GM23248 (cell line): ENCODE data around the gene USP17L29. TPM values are rescaled to one million over a fixed set of nuclear protein-coding genes. Genes with fewer than 3 reads are reported as not detected.
"Not testable (repeated sequence)": the region's sequence is repeated elsewhere in the genome, so short reads cannot be mapped to it uniquely, and the experiment has no call there.

ENCODE experiments used
- DNase-seq: peaks from one replicate; pipeline ENCODE4 v3.0.0-alpha.2; 2015
- H2AFZ ChIP-seq: fragments of 200-600 bp; sonication (generic); 2 replicates; pipeline ENCODE4 v1.6.1; 2016; ENCODE audit warnings: antibody characterized with exemption
- H3F3A ChIP-seq: fragments of 200-600 bp; sonication (generic); 2 replicates; pipeline ENCODE4 v1.6.1; 2016; ENCODE audit warnings: mild to moderate bottlenecking, antibody characterized with exemption, mixed run types; ENCODE audit not compliant: insufficient read depth
- H3K27ac ChIP-seq: fragments of 200-600 bp; sonication (generic); 2 replicates; pipeline ENCODE4 v1.5.1; 2016; ENCODE audit warnings: mild to moderate bottlenecking
- H3K27me3 ChIP-seq: fragments of 200-600 bp; sonication (generic); replicated peaks from 2 replicates; pipeline ENCODE4 v1.6.1; 2016; ENCODE audit warnings: mild to moderate bottlenecking; ENCODE audit not compliant: insufficient read depth
- H3K36me3 ChIP-seq: fragments of 200-600 bp; sonication (generic); 2 replicates; pipeline ENCODE4 v1.6.1; 2016; ENCODE audit warnings: low read depth, mild to moderate bottlenecking
- H3K4me1 ChIP-seq: fragments of 200-600 bp; sonication (generic); 2 replicates; pipeline ENCODE4 v1.6.1; 2016; ENCODE audit warnings: mild to moderate bottlenecking; ENCODE audit not compliant: insufficient read depth
- H3K4me2 ChIP-seq: fragments of 200-600 bp; sonication (generic); one replicate; pipeline ENCODE4 v1.6.1; 2016; ENCODE audit warnings: mild to moderate bottlenecking; ENCODE audit not compliant: unreplicated experiment
- H3K4me3 ChIP-seq: fragments of 200-600 bp; sonication (generic); 2 replicates; pipeline ENCODE4 v1.5.1; 2016; ENCODE audit warnings: mild to moderate bottlenecking
- H3K79me2 ChIP-seq: fragments of 200-600 bp; sonication (generic); 2 replicates; pipeline ENCODE4 v1.6.1; 2016; ENCODE audit warnings: mild to moderate bottlenecking; ENCODE audit not compliant: insufficient read depth
- H3K9ac ChIP-seq: fragments of 200-600 bp; sonication (generic); 2 replicates; pipeline ENCODE4 v1.6.1; 2016; ENCODE audit warnings: mild to moderate bottlenecking
- H3K9me2 ChIP-seq: fragments of 200-600 bp; sonication (generic); 2 replicates; pipeline ENCODE4 v1.6.1; 2016; ENCODE audit warnings: mixed run types, mild to moderate bottlenecking, moderate library complexity; ENCODE audit not compliant: insufficient read depth
- H3K9me3 ChIP-seq: fragments of 200-600 bp; sonication (generic); one replicate; pipeline ENCODE4 v1.6.1; 2017; ENCODE audit warnings: low read depth
- H4K20me1 ChIP-seq: fragments of 200-600 bp; sonication (generic); 2 replicates; pipeline ENCODE4 v1.6.0; 2016; ENCODE audit not compliant: insufficient read depth
- EZH2 ChIP-seq: fragments of 200-600 bp; sonication (generic); IDR thresholded peaks from 2 replicates; pipeline ENCODE4 v1.6.1; 2018; ENCODE audit warnings: antibody characterized with exemption, mild to moderate bottlenecking; ENCODE audit not compliant: insufficient read depth, poor library complexity, severe bottlenecking
- EZH2phosphoT487 ChIP-seq: fragments of 200-600 bp; sonication (generic); IDR thresholded peaks from 2 replicates; pipeline ENCODE4 v1.6.1; 2018; ENCODE audit warnings: antibody characterized with exemption, moderate library complexity, mild to moderate bottlenecking, low read depth; ENCODE audit not compliant: insufficient read depth
- WGBS, 2 experiments: methylation state at CpG; one replicate each; pipeline ENCODE4 v1.1.6; 2015 to 2017; ENCODE audit warnings: low lambda C conversion rate in 2 of 2, low coverage in 1 of 2; ENCODE audit errors: missing lambda C conversion rate in 2 of 2; 5-methylcytosine and 5-hydroxymethylcytosine counted together
- in situ Hi-C: fragments of 300-500 bp; cut with MboI; formaldehyde crosslinking; loops from 2 replicates; pipeline ENCODE4 v1.15.0; 2020
- polyA plus RNA-seq: library from polyadenylated mRNA; unstranded; fragments of >200 nt; fragmentation: Nextera tagmentation; extraction: Ambion mirVana; gene quantifications from 2 replicates; pipeline ENCODE4 v1.2.1, GENCODE V29; 2016
- total RNA-seq: library from RNA; depleted of rRNA; stranded (reverse); fragments of >200 nt; shearing (Covaris generic); gene quantifications from 2 replicates; pipeline ENCODE4 v1.2.3, GENCODE V29; 2014; rRNA removed

USP17L29 gene
- total and polyA plus RNA-seq, 2 experiments from 2014 or later = not detected

DNA sequence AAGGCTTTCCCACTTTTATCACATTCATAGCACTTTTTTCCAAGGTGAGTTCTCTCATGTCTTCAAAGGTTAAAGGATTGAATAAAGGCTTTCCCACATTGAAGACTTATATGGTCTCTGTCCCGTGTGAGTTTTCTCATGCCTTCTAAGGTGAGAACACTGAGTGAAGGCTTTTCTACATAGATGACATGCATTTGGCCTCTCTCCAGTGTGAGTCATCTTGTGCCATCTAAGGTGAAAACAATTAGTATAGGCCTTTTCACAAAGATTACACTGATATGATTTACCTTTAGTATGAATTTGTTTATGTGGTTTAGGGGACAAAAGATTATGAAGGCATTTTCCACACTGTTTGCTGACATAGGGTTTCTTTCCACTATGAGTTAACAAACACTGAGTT, 30.7 kb downstream of the USP17L29 start:
- in situ Hi-C loops = no loop called here
- Histone ChIP-seq H3K36me3 (no peaks in the 10 kb centered on the region), H3K4me1 (no peaks in the 10 kb centered on the region), H3K9ac (no peak overlapping the region), H3K27ac (no peak overlapping the region), H3K27me3 (no peaks in the 10 kb centered on the region), H3K9me2 (no peaks in the 10 kb centered on the region), H4K20me1 (no peaks in the 10 kb centered on the region), H2AFZ (no peak overlapping the region), H3K79me2 (no peaks in the 10 kb centered on the region), H3F3A (no peaks in the 10 kb centered on the region), H3K4me2 (no peak overlapping the region), H3K9me3 (no peaks in the 10 kb centered on the region), H3K4me3 (no peak overlapping the region)
- DNase-seq = no peak
- 67 to 76% methylated on average over 1 of the region's 1 CpG for WGBS, 2 experiments
- TF ChIP-seq EZH2phosphoT487 (no peak), EZH2 (no peak)

DNA sequence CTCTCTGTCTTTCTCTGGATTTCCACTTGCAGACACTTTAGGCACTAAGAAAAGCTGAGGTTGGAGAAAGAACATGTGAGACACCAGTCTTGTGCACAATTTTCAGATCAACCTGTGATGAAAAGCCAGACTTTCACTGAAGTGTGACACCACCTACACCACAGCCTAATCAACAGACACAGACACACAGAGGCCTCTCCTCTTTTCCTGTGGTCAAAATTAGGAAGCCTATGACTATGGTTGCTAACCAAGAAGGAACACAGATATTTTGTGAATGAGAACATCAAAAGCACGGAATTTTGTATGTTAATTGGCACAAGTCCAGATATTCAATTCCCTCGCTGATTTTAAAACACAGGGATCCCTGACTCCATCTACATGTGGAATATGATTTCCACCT, 35.6 kb downstream of the USP17L29 start:
- H3K9me2 ChIP-seq, H3K9ac ChIP-seq, H3K27me3 ChIP-seq, H3K27ac ChIP-seq, H3K9me3 ChIP-seq, H3F3A ChIP-seq, H3K36me3 ChIP-seq, H3K4me3 ChIP-seq, H2AFZ ChIP-seq, H3K79me2 ChIP-seq, H3K4me1 ChIP-seq, H3K4me2 ChIP-seq, H4K20me1 ChIP-seq, in situ Hi-C loops: not testable (repeated sequence)
- peak; percentile 0 for DNase-seq
- WGBS, 2 experiments = 16 to 23% methylated on average over 2 of the region's 2 CpGs

Other genes starting within 250 kb of the USP17L29 start
- gene FAM90A26, start 183.2 kb upstream of the USP17L29 start, total RNA-seq = not detected in 2 replicates
- gene FAM90A26, start 183.2 kb upstream of the USP17L29 start, polyA plus RNA-seq = not detected in 2 replicates
- gene USP17L10, start 143.0 kb upstream of the USP17L29 start, total RNA-seq = not detected in 2 replicates
- gene USP17L10, start 143.0 kb upstream of the USP17L29 start, polyA plus RNA-seq = not detected in 2 replicates
- not detected in 2 replicates for gene USP17L11, start 138.2 kb upstream of the USP17L29 start, total RNA-seq
- gene USP17L11, start 138.2 kb upstream of the USP17L29 start, polyA plus RNA-seq = not detected in 2 replicates
- not detected in 2 replicates for gene USP17L12, start 133.5 kb upstream of the USP17L29 start, total RNA-seq
- gene USP17L12, start 133.5 kb upstream of the USP17L29 start, polyA plus RNA-seq = not detected in 2 replicates
- not detected in 2 replicates for gene USP17L13, start 128.7 kb upstream of the USP17L29 start, total RNA-seq
- not detected in 2 replicates for gene USP17L13, start 128.7 kb upstream of the USP17L29 start, polyA plus RNA-seq
- gene USP17L15, start 119.3 kb upstream of the USP17L29 start, total RNA-seq = not detected in 2 replicates
- not detected in 2 replicates for gene USP17L15, start 119.3 kb upstream of the USP17L29 start, polyA plus RNA-seq
- not detected in 2 replicates for gene USP17L17, start 109.8 kb upstream of the USP17L29 start, total RNA-seq
- not detected in 2 replicates for gene USP17L17, start 109.8 kb upstream of the USP17L29 start, polyA plus RNA-seq
- not detected in 2 replicates for gene USP17L18, start 105.0 kb upstream of the USP17L29 start, total RNA-seq
- gene USP17L18, start 105.0 kb upstream of the USP17L29 start, polyA plus RNA-seq = not detected in 2 replicates
- gene USP17L19, start 100.3 kb upstream of the USP17L29 start, total RNA-seq = not detected in 2 replicates
- not detected in 2 replicates for gene USP17L19, start 100.3 kb upstream of the USP17L29 start, polyA plus RNA-seq
- not detected in 2 replicates for gene USP17L20, start 95.5 kb upstream of the USP17L29 start, total RNA-seq
- gene USP17L20, start 95.5 kb upstream of the USP17L29 start, polyA plus RNA-seq = not detected in 2 replicates
- not detected in 2 replicates for gene USP17L21, start 90.8 kb upstream of the USP17L29 start, total RNA-seq
- gene USP17L21, start 90.8 kb upstream of the USP17L29 start, polyA plus RNA-seq = not detected in 2 replicates
- not detected in 2 replicates for gene USP17L22, start 86.0 kb upstream of the USP17L29 start, total RNA-seq
- gene USP17L22, start 86.0 kb upstream of the USP17L29 start, polyA plus RNA-seq = not detected in 2 replicates
- gene USP17L24, start 28.5 kb upstream of the USP17L29 start, total RNA-seq = not detected in 2 replicates
- gene USP17L24, start 28.5 kb upstream of the USP17L29 start, polyA plus RNA-seq = not detected in 2 replicates
- not detected in 2 replicates for gene USP17L25, start 23.7 kb upstream of the USP17L29 start, total RNA-seq
- not detected in 2 replicates for gene USP17L25, start 23.7 kb upstream of the USP17L29 start, polyA plus RNA-seq
- not detected in 2 replicates for gene USP17L26, start 19.0 kb upstream of the USP17L29 start, total RNA-seq
- not detected in 2 replicates for gene USP17L26, start 19.0 kb upstream of the USP17L29 start, polyA plus RNA-seq
- not detected in 2 replicates for gene USP17L5, start 14.2 kb upstream of the USP17L29 start, total RNA-seq
- not detected in 2 replicates for gene USP17L5, start 14.2 kb upstream of the USP17L29 start, polyA plus RNA-seq
- not detected in 2 replicates for gene USP17L27, start 9.5 kb upstream of the USP17L29 start, total RNA-seq
- not detected in 2 replicates for gene USP17L27, start 9.5 kb upstream of the USP17L29 start, polyA plus RNA-seq
- gene USP17L28, start 4.7 kb upstream of the USP17L29 start, total RNA-seq = not detected in 2 replicates
- gene USP17L28, start 4.7 kb upstream of the USP17L29 start, polyA plus RNA-seq = not detected in 2 replicates
- gene USP17L30, start 9.5 kb downstream of the USP17L29 start, total RNA-seq = not detected in 2 replicates
- not detected in 2 replicates for gene USP17L30, start 9.5 kb downstream of the USP17L29 start, polyA plus RNA-seq
- gene DEFB131A, start 90.8 kb downstream of the USP17L29 start, total RNA-seq = not detected in 2 replicates
- gene DEFB131A, start 90.8 kb downstream of the USP17L29 start, polyA plus RNA-seq = not detected in 2 replicates